ENCODE measurements around the gene MYOM3. TPM values are rescaled to one million over a fixed set of nuclear protein-coding genes. Genes with fewer than 3 reads are reported as not detected.

Gene MYOM3
- total RNA-seq, 2 donors from 2014 or later = 2.3 to 4.3 TPM

DNA sequence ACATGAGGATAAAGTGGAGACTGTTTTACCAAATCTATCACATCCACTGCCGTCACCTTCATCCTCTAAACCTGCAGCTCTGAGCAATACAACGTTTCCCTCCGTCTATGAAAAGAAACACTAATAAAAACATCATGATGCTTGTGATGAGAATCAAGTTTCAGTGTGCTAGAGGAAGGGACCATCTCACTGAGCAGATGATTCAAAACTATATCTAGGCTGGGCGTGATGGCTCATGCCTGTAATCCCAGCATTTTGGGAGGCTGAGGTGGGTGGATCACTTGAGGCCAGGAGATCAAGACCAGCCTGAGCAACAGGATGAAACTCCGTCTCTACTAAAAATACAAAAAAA is 14.7 kb upstream of the MYOM3 start:
- Histone ChIP-seq H3K36me3 (replicated peaks in 1 of 2; ENCODE audit: insufficient read depth in 1 of 2, low read depth in 2 of 2) (peaks cover 0 to 4% of the 10 kb centered on the region in 2 donors), H3K9me3 (no peaks in the 10 kb centered on the region), H3K27me3 (no peaks in the 10 kb centered on the region), H3K27ac (peak overlapping the region; percentile 49 to 89 (median 64)), H3K4me1 (peaks cover 93% of the 10 kb centered on the region), H3K4me3 (no peak overlapping the region)
- TF ChIP-seq, protein P1, sequence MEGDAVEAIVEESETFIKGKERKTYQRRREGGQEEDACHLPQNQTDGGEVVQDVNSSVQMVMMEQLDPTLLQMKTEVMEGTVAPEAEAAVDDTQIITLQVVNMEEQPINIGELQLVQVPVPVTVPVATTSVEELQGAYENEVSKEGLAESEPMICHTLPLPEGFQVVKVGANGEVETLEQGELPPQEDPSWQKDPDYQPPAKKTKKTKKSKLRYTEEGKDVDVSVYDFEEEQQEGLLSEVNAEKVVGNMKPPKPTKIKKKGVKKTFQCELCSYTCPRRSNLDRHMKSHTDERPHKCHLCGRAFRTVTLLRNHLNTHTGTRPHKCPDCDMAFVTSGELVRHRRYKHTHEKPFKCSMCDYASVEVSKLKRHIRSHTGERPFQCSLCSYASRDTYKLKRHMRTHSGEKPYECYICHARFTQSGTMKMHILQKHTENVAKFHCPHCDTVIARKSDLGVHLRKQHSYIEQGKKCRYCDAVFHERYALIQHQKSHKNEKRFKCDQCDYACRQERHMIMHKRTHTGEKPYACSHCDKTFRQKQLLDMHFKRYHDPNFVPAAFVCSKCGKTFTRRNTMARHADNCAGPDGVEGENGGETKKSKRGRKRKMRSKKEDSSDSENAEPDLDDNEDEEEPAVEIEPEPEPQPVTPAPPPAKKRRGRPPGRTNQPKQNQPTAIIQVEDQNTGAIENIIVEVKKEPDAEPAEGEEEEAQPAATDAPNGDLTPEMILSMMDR (IDR thresholded peaks at IDR 0.05) = no peak
- no peak for TF ChIP-seq POLR2A (IDR thresholded peaks at IDR 0.05)
- intact Hi-C loops (cut with DNase I) = no loop called here
- 65 to 74% methylated on average over 5 of the region's 5 CpGs for WGBS, 2 donors
- ATAC-seq = no peak
- DNase-seq = no peak

DNA sequence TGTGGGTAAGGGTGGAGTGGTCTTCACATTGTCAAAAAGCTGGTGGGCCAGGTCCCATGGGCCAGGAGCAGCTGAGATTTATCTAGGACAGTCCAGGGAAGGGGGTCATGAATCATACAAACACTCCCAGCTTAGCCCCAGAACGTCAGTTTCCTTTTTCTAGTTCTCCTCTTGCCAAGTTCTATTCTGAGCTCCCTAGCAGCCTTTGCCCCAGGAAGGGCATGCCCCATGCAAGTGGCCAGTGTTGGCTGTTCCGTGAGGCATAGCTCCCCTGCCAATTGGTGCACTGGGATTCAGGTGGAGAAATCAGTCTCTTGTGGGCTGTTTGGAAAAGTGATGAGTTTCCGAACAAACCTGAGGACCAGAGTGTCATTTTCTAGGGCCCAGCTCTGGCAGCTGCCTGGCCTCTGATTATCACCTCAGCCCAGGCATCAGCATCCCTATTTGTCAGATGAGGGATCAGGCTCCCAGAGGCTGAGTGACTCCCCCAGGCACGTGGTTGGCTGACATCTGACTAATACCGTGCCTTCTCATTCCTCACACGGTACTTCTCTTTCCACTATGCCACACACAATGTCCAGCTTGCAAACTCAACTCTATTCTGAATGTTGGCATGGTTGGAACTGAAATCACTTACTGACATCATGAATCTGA is 14.2 kb upstream of the MYOM3 start:
- 25 to 43% methylated on average over 5 to 6 of the region's 6 CpGs for WGBS, 2 donors
- Histone ChIP-seq H3K27ac (peak overlapping the region; percentile 49 to 89 (median 64)), H3K27me3 (no peaks in the 10 kb centered on the region), H3K36me3 (replicated peaks in 1 of 2; ENCODE audit: insufficient read depth in 1 of 2, low read depth in 2 of 2) (peaks cover 0 to 3% of the 10 kb centered on the region in 2 donors), H3K4me1 (peaks cover 96% of the 10 kb centered on the region), H3K4me3 (no peak overlapping the region), H3K9me3 (no peaks in the 10 kb centered on the region)
- ATAC-seq = no peak
- intact Hi-C loops (cut with DNase I) = no loop called here
- TF ChIP-seq POLR2A (IDR thresholded peaks at IDR 0.05) = no peak
- TF ChIP-seq, protein P1 (IDR thresholded peaks at IDR 0.05) = no peak
- DNase-seq = no peak

DNA sequence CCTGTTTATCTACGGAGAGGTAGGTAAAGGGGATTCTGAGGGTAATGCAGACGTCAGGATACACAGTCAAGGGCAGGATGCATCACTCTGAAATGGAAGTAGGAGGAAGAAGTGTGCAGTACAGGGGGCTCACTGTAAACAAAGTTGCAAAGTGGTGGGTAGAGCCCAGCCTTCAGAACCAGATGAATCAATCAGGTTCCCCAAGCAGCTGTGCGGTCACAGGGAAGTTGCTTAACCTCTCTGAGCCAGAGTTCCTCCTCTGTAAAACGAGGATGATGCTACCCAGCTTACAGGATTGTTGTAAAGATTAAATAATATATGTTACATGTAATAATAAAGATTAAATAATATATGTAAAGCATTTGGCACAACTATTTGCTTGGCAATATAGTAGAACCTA is 13.5 kb upstream of the MYOM3 start:
- TF ChIP-seq, protein P1 (IDR thresholded peaks at IDR 0.05) = no peak
- no peak for TF ChIP-seq POLR2A (IDR thresholded peaks at IDR 0.05)
- no peak for ATAC-seq
- peak overlapping the region; percentile 12 to 89 (median 46) for H3K27ac ChIP-seq
- H3K9me3 ChIP-seq = no peaks in the 10 kb centered on the region
- peaks cover 96% of the 10 kb centered on the region for H3K4me1 ChIP-seq
- H3K4me3 ChIP-seq = no peak overlapping the region
- no peak for DNase-seq
- intact Hi-C loops (cut with DNase I) = no loop called here
- peaks cover 0 to 3% of the 10 kb centered on the region in 2 donors for H3K36me3 ChIP-seq (replicated peaks in 1 of 2; ENCODE audit: insufficient read depth in 1 of 2, low read depth in 2 of 2)
- H3K27me3 ChIP-seq = no peaks in the 10 kb centered on the region
- WGBS, 2 donors = 62 to 70% methylated on average over 4 of the region's 4 CpGs

DNA sequence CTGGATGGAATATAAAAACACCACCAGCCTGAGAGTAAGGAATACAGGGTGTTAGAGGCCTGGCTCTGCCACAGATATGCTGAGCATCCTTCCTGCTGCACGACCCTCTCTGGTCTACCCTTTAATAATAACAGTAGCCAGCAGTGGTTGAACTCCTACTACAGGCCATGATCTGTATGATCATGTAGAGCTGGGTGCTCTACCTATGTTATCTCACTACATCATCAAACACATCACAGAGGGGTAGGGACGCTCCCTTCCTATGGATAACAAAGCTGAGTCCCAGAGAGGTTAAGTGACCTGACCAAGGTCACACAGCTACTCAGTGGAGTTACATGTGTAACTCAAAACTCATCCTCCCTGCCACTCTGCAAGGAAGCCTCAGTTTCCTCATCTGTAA is 13.0 kb upstream of the MYOM3 start:
- no peak for DNase-seq
- no peaks in the 10 kb centered on the region for H3K27me3 ChIP-seq
- H3K9me3 ChIP-seq = no peaks in the 10 kb centered on the region
- peaks cover 0 to 3% of the 10 kb centered on the region in 2 donors for H3K36me3 ChIP-seq (replicated peaks in 1 of 2; ENCODE audit: insufficient read depth in 1 of 2, low read depth in 2 of 2)
- TF ChIP-seq, protein P1 (IDR thresholded peaks at IDR 0.05) = no peak
- TF ChIP-seq POLR2A (IDR thresholded peaks at IDR 0.05) = no peak
- WGBS, 2 donors = 49 to 75% methylated on average over 2 of the region's 2 CpGs
- no peak overlapping the region for H3K4me3 ChIP-seq
- intact Hi-C loops (cut with DNase I) = no loop called here
- peak overlapping the region; percentile 39 to 89 (median 49) for H3K27ac ChIP-seq
- H3K4me1 ChIP-seq = peaks cover 96% of the 10 kb centered on the region
- no peak for ATAC-seq

DNA sequence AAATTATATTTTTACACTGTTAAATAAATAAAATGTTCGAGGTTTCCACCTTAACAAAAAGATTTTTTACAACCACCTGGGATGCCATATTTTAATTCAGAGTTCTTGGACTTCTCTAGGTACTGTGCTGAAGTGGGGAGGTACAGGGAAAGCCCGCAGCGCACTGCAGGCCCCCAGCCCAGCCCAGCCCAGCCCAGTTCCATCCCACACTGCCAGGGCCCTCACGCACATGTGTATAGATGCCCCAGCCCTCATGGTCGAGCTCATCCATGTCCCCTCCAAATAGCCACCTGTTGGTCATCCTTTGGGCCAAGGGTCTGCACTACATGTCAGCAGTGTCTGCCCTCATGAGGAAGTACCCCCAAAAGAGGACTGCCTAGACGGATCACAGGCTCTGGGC is 11.7 kb upstream of the MYOM3 start:
- no peak overlapping the region for H3K4me3 ChIP-seq
- WGBS, 2 donors = 70 to 75% methylated on average over 6 of the region's 6 CpGs
- H3K4me1 ChIP-seq = peaks cover 96% of the 10 kb centered on the region
- intact Hi-C loops (cut with DNase I) = no loop called here
- no peaks in the 10 kb centered on the region for H3K9me3 ChIP-seq
- H3K36me3 ChIP-seq (replicated peaks in 1 of 2; ENCODE audit: insufficient read depth in 1 of 2, low read depth in 2 of 2) = peaks cover 0 to 3% of the 10 kb centered on the region in 2 donors
- H3K27me3 ChIP-seq = no peaks in the 10 kb centered on the region
- TF ChIP-seq, protein P1 (IDR thresholded peaks at IDR 0.05) = no peak
- TF ChIP-seq POLR2A (IDR thresholded peaks at IDR 0.05) = no peak
- ATAC-seq (no peak), DNase-seq (no peak)
- peak overlapping the region; percentile 25 to 89 (median 49) for H3K27ac ChIP-seq

Data from body of pancreas (tissue), 4 donors.